Activated CD8-positive, alpha-beta memory T cell treated with anti-CD3 and anti-CD28 coated beads for 36 hours (primary cell): ENCODE results near the gene COL13A1. TPM values are rescaled to one million over a fixed set of nuclear protein-coding genes. Genes with fewer than 3 reads are reported as not detected.

ENCODE experiments used
- CTCF ChIA-PET: fragments of 350-600 bp; sonication (Branson Sonifier 250); formaldehyde crosslinking; loops from one replicate; lab custom pipeline; 2021; ENCODE audit warnings: antibody characterized with exemption; lab: Charles Lee
- POLR2A ChIA-PET: fragments of 350-600 bp; sonication (Branson Sonifier 250); formaldehyde crosslinking; loops from one replicate; lab custom pipeline; 2021; ENCODE audit warnings: antibody characterized with exemption; lab: Charles Lee
- total RNA-seq, 2 experiments: library from RNA; stranded (reverse); gene quantifications; one replicate each; pipeline ENCODE4 v1.2.3, GENCODE V29; 2021

COL13A1 gene
- total RNA-seq, 2 experiments from 2014 or later: not detected

GRCh38 chr10:69894156-69894555 lies 92.5 kb downstream of the COL13A1 start:
- CTCF ChIA-PET: no interaction called here
- POLR2A ChIA-PET: no interaction called here

DNA sequence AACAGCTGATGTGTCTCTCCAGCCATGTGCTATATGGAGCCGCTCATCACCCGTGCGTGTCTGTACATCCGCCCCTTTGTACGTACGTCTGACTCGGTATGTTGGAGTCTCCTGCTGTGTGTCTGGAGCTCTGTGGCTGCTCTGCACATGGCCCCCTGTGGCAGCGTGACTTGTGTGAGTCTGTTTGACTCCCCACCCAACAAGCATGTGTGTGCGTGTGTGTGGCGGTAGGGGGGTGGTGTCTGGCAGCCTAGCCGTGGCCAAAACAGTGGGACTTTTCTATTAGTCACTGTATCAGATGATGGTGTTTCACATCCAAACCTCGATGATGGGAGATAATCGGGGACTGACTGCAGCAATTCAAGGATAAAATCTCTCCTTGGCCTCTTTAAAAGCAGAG lies 94.1 kb downstream of the COL13A1 start:
- ChIA-PET CTCF (no interaction called here), POLR2A (no interaction called here)

DNA sequence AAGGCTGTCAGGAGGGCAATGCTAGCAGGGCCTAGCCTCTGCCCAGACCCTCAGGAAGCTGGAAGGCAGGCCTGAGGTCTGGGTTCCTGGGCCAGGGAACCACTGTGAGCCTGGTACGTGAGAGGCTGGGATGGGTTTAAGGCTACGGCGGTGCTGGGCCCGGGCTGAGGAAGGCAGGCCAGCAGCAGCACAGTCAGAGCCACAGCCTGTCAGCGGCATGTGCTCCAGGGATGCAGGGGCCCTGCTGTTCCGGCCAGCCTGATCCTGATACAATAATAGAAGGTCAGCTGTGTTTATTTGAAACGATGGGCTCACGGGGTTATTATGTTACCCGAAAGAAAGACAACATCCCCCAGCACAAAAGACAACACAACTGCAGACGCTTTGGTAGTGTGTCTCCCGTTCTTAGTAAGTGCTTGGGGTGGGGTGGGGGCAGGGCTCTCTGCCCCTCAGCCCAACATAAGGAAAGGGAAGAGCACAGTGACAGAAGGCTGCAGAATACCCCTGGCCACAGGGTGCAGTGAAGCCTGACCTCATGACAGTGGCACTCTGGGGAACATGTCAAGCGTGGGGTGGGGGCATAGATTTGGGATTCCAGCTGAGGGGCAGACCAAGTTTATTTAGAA lies 95.0 kb downstream of the COL13A1 start:
- POLR2A ChIA-PET: no interaction called here

GRCh38 chr10:69897432-69897831 lies 95.7 kb downstream of the COL13A1 start:
- ChIA-PET POLR2A (no interaction called here), CTCF (interaction anchor here (1.6 kb wide), 1 partner anchor 17 kb away, joined by 3 read pairs; no protein-coding TSS in a partner anchor)

More for the DNA sequence above, 95.0 kb downstream of the COL13A1 start:
- CTCF ChIA-PET: no interaction called here

DNA sequence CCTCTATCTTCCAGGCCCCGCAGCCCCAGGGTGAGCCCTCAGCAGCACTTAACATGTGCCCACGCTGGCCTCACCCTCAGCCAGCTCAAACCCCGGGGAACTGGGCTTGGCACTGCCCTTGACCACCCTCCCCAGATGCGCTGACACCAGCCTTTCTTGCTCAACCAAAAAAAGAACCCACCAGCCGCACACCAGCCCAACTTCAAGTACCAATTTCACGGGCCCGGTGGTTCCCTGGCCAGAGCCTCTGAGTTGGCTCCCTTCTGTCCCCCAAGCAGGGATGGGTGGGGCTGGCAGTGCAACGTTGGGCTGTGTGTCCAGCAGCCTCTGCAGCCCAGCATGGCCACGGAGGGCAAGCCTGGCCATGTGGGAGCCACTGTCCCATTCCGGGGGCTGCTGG lies 96.3 kb downstream of the COL13A1 start:
- CTCF ChIA-PET: interaction anchor here (1.6 kb wide), 1 partner anchor 16 kb away, joined by 3 read pairs; no protein-coding TSS in a partner anchor
- POLR2A ChIA-PET: no interaction called here

- ChIA-PET CTCF (interaction anchor here (1.6 kb wide), 1 partner anchor 16 kb away, joined by 3 read pairs; no protein-coding TSS in a partner anchor), POLR2A (no interaction called here)
Observed at GRCh38 chr10:69898524-69898923, 96.8 kb downstream of the COL13A1 start.

DNA sequence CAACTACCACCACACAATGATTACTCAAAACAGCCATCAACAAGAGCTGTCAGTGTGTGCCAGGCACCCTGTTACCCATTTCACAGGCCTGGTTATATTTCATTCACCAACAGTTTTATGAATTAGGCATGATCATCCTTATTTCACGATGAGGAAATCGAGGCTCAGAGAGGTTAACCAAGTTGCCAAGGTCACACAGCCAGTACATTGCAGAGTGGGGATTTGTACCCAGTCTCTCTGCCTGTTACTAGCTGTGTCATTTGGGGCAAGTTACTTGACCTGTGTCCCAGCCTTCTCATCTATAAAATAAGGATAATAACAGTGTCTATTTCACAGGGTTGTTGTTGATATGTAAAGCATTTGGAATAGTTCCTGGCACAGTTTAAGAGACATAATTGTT lies 97.2 kb downstream of the COL13A1 start:
- CTCF ChIA-PET: no interaction called here
- POLR2A ChIA-PET: no interaction called here

- CTCF ChIA-PET: no interaction called here
- POLR2A ChIA-PET: no interaction called here
Observed at GRCh38 chr10:69899727-69900595, 98.3 kb downstream of the COL13A1 start.

DNA sequence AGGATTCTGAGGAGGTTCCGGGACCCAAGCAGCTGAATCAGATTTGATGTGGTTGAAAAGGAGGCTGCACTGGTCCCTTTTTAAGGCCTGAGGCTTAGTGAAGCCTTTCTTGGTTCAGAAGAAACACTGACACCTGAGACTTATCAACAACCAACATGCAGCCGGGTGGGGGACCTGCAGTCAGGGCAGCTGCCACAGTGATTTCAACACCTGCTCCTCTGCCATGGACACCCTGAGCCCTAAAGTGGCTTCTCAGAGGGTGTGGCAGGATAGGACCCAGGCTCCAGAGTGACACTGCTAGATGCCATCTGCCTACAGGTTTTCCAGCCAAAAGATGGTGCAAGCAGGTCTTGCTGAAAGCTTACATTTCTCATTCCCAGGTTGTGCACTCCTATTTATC lies 99.3 kb downstream of the COL13A1 start:
- ChIA-PET POLR2A (no interaction called here), CTCF (interaction anchor here (1.1 to 1.3 kb wide), 2 partner anchors 14 to 16 kb away, joined by 3 to 4 read pairs; no protein-coding TSS in a partner anchor)

DNA sequence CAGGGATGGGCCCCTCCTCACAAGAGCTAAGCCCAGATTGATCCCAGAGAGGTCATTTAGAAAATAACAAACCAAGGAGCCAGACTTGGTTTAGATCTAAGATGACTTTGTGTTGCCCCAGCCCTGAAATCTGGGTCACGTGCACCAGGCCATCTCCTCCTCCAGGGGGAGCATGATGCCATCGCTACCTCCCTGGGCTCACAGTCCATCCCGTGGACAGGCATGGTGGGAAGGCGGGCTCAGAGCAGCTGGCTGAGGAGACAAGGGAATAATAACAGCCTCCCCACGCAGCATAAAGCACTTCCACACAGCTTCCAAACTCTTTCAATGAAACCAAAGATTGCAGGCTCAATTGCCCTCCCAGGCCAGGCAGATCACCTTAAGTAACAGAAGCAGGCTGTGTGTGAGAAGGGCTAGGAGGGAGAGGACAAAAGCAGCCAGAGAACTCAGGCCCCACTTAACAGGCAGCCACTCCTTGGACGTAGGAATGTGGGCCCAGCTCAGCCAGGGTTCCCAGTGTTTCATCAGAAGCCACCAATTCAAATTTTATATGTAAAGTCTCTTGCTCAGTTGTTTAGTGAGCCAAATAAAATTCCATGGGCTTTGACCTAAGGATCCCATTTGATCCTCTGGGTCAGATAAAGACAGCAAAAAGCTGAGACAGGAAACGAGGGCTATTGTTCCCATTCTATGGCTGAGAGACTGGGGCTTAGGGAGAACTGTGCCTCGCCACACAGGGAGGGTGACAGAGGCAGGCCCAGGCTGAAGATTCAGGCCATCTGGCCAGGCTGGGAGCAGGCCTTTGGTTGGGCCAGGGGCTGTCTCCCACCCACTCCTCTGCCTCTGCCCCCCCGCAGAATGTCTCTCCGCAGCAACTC lies 100.2 kb downstream of the COL13A1 start:
- ChIA-PET CTCF (interaction anchor here (0.6 to 1.3 kb wide), 3 partner anchors 13 to 548 kb away, joined by 3 to 4 read pairs (median 4); no protein-coding TSS in a partner anchor), POLR2A (no interaction called here)

DNA sequence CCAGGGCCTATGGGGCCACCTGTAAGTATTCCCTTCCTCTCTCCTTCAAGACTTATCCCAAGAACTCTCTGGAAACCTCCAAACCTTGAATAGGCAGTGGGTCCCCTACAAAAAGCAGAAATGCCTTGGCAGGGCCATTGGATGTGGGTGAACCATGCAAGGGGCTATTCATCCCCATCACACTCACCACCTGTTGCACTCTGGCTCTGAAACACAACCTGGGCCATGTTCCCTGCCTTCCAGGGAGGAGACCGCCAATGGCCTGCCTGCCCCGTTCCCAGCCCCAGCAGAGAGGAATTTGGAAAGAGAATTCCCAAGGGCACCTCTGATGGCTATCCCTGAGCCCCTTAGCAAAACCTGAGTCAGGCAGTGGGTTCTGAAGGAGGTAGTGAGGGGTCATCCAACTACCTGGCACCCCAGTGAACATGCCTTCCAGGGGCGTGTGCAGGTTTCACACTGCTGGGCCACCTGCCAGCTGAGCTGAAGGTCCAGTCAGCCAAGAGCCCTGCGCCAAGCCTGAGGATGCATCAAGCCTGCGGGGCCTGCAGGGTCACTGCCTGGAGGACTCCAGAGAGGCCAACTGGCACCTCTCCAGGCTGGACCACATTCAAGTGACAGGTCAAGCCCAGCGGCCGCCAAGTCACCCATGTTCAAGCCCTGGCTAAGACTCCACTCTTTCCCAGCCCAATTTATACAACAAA lies 101.3 kb downstream of the COL13A1 start:
- CTCF ChIA-PET: no interaction called here

GRCh38 chr10:69904533-69904932 lies 102.8 kb downstream of the COL13A1 start:
- POLR2A ChIA-PET: no interaction called here
- CTCF ChIA-PET: interaction anchor here (0.6 kb wide), 2 partner anchors 93 to 260 kb away, joined by 3 to 4 read pairs; no protein-coding TSS in a partner anchor

More for the DNA sequence above, 101.3 kb downstream of the COL13A1 start:
- POLR2A ChIA-PET: no interaction called here

GRCh38 chr10:69906425-69906824 lies 104.7 kb downstream of the COL13A1 start:
- ChIA-PET CTCF (no interaction called here), POLR2A (no interaction called here)

- ChIA-PET CTCF (no interaction called here), POLR2A (no interaction called here)
Observed at GRCh38 chr10:69907517-69907916, 105.8 kb downstream of the COL13A1 start.

DNA sequence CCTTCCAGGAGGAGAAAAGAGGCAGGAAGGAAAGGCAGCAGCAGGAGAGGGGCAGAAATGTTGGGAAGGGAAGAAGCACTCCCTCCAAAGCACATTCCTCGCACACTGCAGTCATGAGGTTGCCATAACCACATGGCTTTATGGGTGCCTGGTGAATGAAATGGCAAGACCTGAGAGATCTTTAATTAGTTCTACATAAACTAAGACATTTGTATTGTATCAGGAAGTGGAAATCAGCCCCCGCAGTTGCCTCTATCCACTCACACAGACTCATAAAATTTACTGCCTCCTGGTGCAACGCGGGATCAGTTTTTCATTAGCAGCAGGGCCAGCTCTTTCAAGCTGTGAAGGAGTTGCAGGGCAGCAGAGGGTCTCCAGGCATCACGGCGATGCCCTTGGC lies 106.4 kb downstream of the COL13A1 start:
- ChIA-PET CTCF (no interaction called here), POLR2A (no interaction called here)

- ChIA-PET POLR2A (no interaction called here), CTCF (no interaction called here)
Observed at GRCh38 chr10:69910561-69910960, 108.9 kb downstream of the COL13A1 start.

DNA sequence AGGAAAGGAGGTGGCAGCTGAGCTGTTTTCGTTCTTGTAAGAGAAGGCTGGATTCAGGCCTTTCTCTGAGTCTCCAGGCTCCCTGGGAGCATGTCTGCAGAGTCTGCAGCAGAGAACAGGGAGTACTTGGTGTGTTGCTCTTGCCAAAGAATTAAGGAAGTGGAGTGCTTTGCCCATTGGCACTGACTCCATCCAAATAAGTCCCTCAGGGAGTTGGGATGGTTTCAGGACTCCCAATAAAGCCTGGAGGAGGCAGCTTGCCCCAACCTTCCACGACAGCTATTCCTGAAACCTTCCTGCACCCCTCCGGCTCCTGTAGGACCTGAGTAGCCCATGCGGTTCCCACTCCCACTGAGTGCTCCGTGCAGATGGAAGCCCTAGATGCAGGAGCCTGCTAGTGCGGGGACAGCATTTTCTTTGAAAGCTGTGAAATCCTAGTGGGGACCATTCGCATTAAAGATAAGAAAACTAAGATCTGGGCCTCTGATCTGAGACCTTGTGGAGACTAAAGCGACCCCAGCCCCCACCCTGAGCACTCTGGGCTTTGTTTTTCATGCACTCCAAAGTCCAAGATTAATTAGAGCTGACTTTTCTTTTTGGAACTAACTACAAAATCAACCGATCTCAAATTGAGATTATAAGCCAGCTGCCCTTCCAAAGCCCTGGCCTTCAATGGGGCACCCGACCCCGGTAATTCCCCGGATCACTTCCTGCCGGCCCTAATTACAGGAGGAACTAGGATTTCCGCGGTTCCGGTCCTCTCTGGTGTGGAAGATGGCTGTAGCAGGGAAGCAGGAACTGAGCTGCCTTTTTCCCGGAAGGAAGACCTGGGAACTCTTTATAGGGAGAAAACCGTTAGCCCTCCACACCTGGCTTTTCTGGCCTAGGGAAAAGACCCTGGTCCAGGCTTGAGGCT lies 110.2 kb downstream of the COL13A1 start:
- CTCF ChIA-PET: no interaction called here
- POLR2A ChIA-PET: no interaction called here

DNA sequence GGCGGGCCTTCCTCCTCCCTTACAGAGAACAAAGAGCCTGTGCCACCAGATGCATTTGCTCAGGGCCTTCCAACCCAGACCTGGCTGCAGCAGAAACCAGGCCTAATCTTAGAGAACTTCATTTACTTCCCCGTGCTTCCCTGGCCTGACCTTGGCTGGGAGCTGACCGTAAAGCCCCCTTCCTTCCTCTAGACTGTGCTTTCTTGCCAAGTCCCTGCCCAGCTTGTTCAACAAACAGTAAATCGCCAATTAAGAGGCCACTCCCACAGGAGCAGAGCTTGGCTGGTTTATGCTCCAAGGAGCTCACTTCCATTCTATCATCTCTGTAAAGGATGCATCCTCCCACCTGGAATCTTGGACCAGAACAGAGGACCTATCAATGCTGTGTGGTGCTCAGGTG lies 110.9 kb downstream of the COL13A1 start:
- POLR2A ChIA-PET: no interaction called here
- CTCF ChIA-PET: no interaction called here
